GM18868 (cell line): ENCODE results near the gene SPATA6L.

Source experiments
- ATAC-seq: cut with Tn5 transposase; IDR thresholded peaks from one replicate; pipeline ENCODE4 v1.9.1; 2021; ENCODE audit warnings: mild to moderate bottlenecking, moderate library complexity; ENCODE audit not compliant: unreplicated experiment

The SPATA6L gene

DNA sequence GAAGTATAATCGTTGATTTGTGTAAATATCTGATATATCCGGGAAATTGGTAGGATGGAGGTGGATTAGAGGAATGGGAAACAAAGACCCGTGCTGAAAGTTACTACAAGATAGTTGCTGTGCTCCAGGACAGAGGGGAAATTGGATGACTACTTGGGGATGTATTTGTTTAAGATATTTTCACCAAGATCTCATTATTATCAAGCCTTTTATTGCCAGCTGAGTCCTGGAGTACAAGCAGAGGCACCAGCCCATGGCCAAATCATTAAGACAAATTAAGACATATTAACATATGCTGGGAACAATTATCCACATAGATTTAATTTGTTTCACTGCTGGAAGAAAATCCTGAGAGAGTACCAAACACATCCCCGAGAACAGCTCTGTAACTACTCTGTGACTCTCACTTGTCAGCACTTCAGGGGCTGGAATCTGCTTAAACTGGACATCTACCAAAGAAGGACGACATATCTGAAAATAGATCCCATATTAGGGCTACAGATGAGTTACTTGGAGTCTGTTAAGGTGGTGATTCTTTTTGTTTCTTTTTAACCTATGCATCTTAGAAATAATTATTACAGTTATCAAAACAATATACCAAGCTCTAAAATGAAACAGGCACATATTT lies 107.8 kb downstream of the SPATA6L start:
- no peak for ATAC-seq

DNA sequence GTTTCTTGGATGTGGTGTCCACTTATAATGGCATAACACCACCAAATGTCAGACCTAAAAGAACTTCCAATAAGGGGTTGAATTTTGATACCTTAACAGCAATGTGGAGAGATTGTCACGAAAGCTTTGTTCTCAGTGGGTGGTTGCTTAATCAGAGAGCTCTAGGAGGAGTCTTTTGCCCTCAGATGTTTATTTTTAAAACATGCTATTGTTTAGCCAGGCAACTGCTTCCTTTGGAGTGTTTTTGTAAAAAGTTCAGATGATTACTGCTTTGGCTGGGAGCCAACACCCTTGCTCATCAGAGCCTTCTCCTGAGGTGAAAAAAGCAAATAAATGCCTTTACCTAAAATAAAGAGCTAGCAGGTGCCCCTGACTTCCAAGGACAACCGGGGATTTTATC lies 111.0 kb downstream of the SPATA6L start:
- no peak for ATAC-seq

DNA sequence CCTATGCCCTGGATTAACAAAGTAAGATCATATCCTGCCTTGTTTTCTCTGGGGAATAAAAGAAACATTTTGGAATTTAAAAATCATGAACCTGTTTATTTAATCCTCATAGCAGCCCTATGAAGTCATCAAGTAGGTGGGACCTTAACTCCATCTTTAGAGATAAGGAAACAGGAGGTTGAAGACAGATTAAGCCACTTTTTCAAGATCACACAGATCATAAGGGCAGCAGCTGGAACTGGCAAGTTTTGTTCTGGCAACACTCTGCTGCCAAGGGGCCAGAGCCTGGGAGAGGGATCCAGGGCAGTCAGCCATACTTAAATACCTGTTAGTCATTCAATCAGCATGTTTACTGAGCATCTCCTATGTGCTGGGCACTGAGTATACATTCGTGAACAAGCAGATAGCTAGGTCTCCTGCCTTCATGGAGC lies 112.3 kb downstream of the SPATA6L start:
- ATAC-seq = no peak

DNA sequence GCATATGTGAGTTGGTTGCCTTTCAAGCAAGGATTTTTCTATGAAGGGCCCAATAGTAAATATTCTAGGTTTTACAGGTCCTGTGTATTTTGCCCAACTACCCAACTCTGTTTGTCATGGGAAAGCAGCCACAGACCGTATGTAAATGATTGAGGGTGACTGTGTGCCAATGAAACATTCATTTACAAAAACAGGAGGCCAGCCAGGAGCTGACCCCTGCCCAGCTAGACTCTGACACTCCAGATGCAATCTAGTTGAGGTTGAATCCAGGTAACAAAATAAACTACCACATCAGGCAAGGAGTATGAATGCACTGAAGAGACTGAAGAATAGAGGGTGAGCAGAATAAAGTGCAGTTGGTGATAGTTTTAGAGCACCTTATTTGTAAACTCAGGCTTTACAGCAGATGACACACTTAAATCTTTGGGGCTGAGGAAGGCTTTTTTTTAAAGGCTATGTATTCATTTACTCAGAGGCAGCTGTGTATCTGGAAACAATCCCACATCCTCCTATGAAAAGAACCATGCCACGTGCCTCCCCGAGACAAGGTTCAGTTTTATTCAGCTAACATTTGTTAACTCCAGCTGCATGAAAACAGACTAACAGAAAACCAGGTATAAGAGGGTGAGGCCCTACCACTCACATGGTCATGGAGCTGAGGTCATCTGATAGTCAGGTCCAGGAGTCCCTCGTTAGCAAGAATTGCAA lies 115.3 kb downstream of the SPATA6L start:
- no peak for ATAC-seq

DNA sequence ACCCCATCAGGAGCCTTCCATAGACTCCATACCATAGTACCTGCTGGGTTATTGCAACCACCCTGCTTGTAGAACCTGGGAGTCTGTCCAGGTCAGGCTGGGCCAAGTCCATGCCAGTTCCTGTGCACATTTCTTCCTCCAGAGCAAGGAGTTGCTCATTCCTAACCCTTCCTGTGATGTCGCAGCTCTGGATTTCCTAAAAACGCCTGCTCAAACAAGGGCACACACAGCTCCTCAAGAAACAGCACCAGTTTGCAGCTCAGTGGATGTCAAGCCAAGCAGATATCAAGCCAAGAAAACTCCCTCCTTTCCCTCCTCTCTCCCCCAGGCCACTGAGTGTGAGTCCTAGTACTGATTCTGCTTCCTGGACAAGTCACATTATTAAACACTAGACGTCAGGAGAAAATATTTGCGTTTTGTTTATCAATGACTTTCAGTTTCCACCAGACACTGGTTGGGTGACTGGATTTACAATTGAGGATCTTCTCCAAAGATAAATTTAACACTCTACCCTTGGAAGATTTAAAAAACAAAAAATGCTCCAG lies 116.5 kb downstream of the SPATA6L start:
- ATAC-seq = no peak

DNA sequence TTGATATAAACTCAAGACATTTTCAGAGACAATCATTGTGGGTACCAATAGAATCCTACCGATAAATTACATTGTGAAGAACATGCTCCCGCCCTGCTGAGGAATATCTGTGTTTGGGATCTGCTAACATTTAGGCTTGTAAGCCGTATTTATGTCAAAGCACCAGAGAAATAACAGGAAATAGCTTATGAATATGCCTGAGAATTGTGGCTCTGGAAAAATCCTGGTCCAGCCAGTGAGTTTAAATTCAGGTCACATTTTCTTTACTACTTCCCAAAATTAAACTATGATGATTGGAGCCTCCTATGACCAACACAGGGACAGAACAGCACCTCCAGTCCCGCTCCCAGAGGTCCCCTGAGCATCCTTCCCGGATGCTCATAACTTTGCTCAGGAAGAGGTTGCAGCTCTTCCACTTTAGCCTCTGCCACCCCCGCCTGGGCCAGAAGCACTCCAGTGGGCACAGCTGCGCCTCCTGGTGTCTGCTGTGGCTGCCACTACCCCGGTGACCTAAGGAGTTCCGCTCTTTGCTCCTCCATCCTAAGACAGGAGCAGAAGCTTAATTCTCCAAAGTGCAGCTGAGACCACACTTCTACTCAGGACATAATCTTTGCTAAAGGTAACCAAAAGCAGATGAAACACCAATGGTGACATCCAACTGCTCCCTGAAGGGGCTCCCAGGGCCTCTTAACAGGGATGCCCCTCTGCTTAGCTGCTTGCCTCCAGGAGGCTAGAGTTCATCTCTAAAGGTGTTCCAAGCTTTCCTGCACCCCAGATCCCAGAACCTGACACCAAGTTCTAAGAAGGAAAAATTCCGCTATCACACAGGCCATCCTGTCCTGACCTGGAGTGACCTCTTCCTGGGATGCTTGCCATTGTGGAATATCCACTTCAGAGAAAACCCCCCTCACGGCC lies 117.2 kb downstream of the SPATA6L start:
- ATAC-seq = no peak
